Liver (tissue), 3 donors: ENCODE measurements around the gene ENTPD1.

Source experiments
- JUND ChIP-seq, 2 donors: IDR thresholded peaks; 2 replicates each; pipeline ENCODE4 v1.6.1; 2016; ENCODE audit warnings: antibody characterized with exemption in 2 of 2
- RAD21 ChIP-seq, 2 donors: IDR thresholded peaks; 2 replicates each; pipeline ENCODE4 v1.6.1; 2016; ENCODE audit warnings: antibody characterized with exemption in 2 of 2, mild to moderate bottlenecking in 2 of 2
- YY1 ChIP-seq: IDR thresholded peaks from 2 replicates; pipeline ENCODE4 v1.6.1; 2016; ENCODE audit warnings: antibody characterized with exemption, mild to moderate bottlenecking
- TF ChIP-seq, protein P1 (sequence below): fragments of 150-350 bp; IDR thresholded peaks from 2 replicates; pipeline ENCODE4 v1.5.1; 2017; ENCODE audit warnings: improper control_type of control experiment, low read depth, low read length; ENCODE audit not compliant: missing input control
- TF ChIP-seq, protein P2 (sequence below): IDR thresholded peaks from 2 replicates; pipeline ENCODE4 v1.6.1; 2016; ENCODE audit warnings: antibody characterized with exemption
- donor health status: healthy.
- donor health status: healthy.

DNA sequence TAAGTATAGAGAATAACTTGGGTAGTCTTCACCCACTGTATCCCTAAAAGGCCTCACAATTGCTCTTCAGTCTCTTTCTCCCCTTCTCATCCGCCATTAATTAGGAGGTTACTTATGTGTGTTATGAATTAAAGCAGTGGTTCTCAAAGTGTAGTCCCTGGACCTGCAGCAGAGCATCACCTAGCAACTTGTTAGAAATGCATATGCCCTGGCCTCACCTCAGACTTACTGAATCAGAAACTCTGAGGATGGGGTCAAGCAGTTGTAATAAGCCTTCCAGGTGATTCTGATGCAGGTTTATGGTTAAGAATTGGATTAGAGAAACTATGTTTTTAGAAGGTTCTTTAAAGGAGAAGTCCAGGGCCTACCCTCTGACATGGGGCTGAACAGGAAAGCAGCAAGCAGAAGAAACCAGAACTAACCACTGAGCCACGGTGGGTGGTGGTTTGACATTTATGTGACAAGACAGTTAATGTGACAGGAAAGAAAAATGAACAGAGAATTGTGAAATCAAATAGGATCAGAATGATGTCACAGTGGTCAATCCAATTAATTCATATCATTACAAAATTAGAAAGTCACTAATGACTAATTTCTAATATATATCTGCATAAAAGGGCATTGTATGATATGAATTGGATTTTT, 37.6 kb downstream of the ENTPD1 start:
- TF ChIP-seq YY1 (no peak), JUND (IDR thresholded peaks at IDR 0.05) (no peak), RAD21 (IDR thresholded peaks at IDR 0.05) (no peak)
- TF ChIP-seq, protein P1, sequence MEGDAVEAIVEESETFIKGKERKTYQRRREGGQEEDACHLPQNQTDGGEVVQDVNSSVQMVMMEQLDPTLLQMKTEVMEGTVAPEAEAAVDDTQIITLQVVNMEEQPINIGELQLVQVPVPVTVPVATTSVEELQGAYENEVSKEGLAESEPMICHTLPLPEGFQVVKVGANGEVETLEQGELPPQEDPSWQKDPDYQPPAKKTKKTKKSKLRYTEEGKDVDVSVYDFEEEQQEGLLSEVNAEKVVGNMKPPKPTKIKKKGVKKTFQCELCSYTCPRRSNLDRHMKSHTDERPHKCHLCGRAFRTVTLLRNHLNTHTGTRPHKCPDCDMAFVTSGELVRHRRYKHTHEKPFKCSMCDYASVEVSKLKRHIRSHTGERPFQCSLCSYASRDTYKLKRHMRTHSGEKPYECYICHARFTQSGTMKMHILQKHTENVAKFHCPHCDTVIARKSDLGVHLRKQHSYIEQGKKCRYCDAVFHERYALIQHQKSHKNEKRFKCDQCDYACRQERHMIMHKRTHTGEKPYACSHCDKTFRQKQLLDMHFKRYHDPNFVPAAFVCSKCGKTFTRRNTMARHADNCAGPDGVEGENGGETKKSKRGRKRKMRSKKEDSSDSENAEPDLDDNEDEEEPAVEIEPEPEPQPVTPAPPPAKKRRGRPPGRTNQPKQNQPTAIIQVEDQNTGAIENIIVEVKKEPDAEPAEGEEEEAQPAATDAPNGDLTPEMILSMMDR = no peak
- TF ChIP-seq, protein P2, sequence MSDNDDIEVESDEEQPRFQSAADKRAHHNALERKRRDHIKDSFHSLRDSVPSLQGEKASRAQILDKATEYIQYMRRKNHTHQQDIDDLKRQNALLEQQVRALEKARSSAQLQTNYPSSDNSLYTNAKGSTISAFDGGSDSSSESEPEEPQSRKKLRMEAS = no peak
